Spleen (tissue), 11 donors: ENCODE results near the gene TMEM120B. TPM values are rescaled to one million over a fixed set of nuclear protein-coding genes. Genes with fewer than 3 reads are reported as not detected.

Experiments used
- DNase-seq: peaks from one replicate; pipeline ENCODE4 v3.0.0-alpha.2; 2020
- H3K27ac ChIP-seq, 8 donors: fragments of 200-600 bp; sonication (generic) in 7 of 8; 1 replicate in 4 of 8; 2 replicates in 4 of 8; pipeline versions ENCODE4 v1.5.0 to v1.8.0; 2016 to 2021; ENCODE audit warnings: inconsistent platforms in 4 of 8, mild to moderate bottlenecking in 4 of 8, moderate library complexity in 1 of 8
- H3K27me3 ChIP-seq, 7 donors: fragments of 200-600 bp; sonication (generic) in 6 of 7; replicated peaks in 1 of 7; 1 replicate in 4 of 7; 2 replicates in 3 of 7; pipeline versions ENCODE4 v1.5.0 to v1.8.0; 2016 to 2021; ENCODE audit warnings: inconsistent platforms in 3 of 7, mild to moderate bottlenecking in 1 of 7
- H3K36me3 ChIP-seq, 6 donors: fragments of 200-600 bp; sonication (generic) in 5 of 6; 1 replicate in 4 of 6; 2 replicates in 2 of 6; pipeline versions ENCODE4 v1.5.0 to v1.8.0; 2016 to 2021; ENCODE audit warnings: inconsistent platforms in 2 of 6
- H3K4me1 ChIP-seq, 6 donors: fragments of 200-600 bp; sonication (generic) in 5 of 6; 1 replicate in 3 of 6; 2 replicates in 3 of 6; pipeline versions ENCODE4 v1.5.0 to v1.8.0; 2016 to 2021; ENCODE audit warnings: inconsistent platforms in 3 of 6
- H3K4me3 ChIP-seq, 8 donors: fragments of 200-600 bp; sonication (generic) in 7 of 8; 1 replicate in 4 of 8; 2 replicates in 4 of 8; pipeline versions ENCODE4 v1.5.0 to v1.8.0; 2016 to 2021; ENCODE audit warnings: inconsistent platforms in 4 of 8, mild to moderate bottlenecking in 4 of 8, moderate library complexity in 2 of 8
- H3K9me3 ChIP-seq, 8 donors: fragments of 200-600 bp; sonication (generic) in 7 of 8; 1 replicate in 4 of 8; 2 replicates in 4 of 8; pipeline versions ENCODE4 v1.5.0 to v1.8.0; 2016 to 2021; ENCODE audit warnings: inconsistent platforms in 4 of 8
- POLR2A ChIP-seq, 3 donors: fragments of 450-650 bp; IDR thresholded peaks; one replicate each; pipeline ENCODE4 v1.5.1; 2017; ENCODE audit warnings: antibody characterized with exemption in 3 of 3, mild to moderate bottlenecking in 1 of 3
- POLR2AphosphoS5 ChIP-seq, 3 donors: sonication (generic); formaldehyde crosslinking; IDR thresholded peaks; one replicate each; pipeline ENCODE4 v1.5.1; 2017; ENCODE audit warnings: antibody characterized with exemption in 3 of 3
- WGBS, 5 donors: extraction: QIAGEN DNeasy Blood & Tissue Kit in 3 of 5; methylation state at CpG; one replicate each; pipeline versions ENCODE4 v1.1.5 to v1.1.7; 2013 to 2018; 5-methylcytosine and 5-hydroxymethylcytosine counted together
- intact Hi-C: fragments of 100-400 bp; cut with DNase I; formaldehyde crosslinking; loops from one replicate; pipeline ENCODE4 v1.15.0; 2023; ENCODE audit warnings: low total_unique reads
- polyA plus RNA-seq, 3 donors: library from polyadenylated mRNA; stranded (reverse); fragments of 200-250 nt; gene quantifications; one replicate each; pipeline ENCODE4 v1.2.1, GENCODE V29; 2013
- total RNA-seq, 7 donors: library from RNA; depleted of rRNA in 3 of 7; stranded (reverse); fragments of >200 nt in 3 of 7; fragmentation: NEBNext Ultra II Directional in 4 of 7; extraction: Animal tissue kit (Norgen Biotek cat#: 25700) in 4 of 7; gene quantifications; one replicate each; pipeline versions ENCODE4 v1.1.0 to v1.2.1, GENCODE V29; 2016 to 2021
- TF ChIP-seq, protein P1 (sequence below), 11 experiments: fragments of 200-600 bp in 7 of 11; fragments of 450-650 bp in 4 of 11; sonication (generic) in 4 of 11; IDR thresholded peaks in 8 of 11; conservative IDR thresholded peaks in 3 of 11; 1 replicate in 7 of 11; 2 replicates in 4 of 11; pipeline versions ENCODE4 v1.4.0 to v1.8.0; 2016 to 2021; ENCODE audit warnings: antibody characterized with exemption in 11 of 11, inconsistent platforms in 4 of 11, mild to moderate bottlenecking in 1 of 11
- donor health status: healthy with polysubstance abuse.
- donor health status: DM: no; HTN: no; CAD: no; lungs with moderate emphysema.
- donor health status: DM: no; HTN: no; CAD: no.
- donor health status: Bipolar disorder and iron deficiency.
- donor health status: healthy.
- donor health status: DM: no; HTN: no; CAD: no.
- donor health status: DM: yes; HTN: yes; CAD: no.

The TMEM120B gene
- total and polyA plus RNA-seq, 10 donors, result 2.9 to 8.9 (median 5.8) TPM

GRCh38 chr12:121764808-121765207, 52.3 kb downstream of the TMEM120B start:
- no peaks in the 10 kb centered on the region for H3K36me3 ChIP-seq
- 91 to 95% (median 94%) methylated on average over 3 of the region's 3 CpGs for WGBS, 5 donors

DNA sequence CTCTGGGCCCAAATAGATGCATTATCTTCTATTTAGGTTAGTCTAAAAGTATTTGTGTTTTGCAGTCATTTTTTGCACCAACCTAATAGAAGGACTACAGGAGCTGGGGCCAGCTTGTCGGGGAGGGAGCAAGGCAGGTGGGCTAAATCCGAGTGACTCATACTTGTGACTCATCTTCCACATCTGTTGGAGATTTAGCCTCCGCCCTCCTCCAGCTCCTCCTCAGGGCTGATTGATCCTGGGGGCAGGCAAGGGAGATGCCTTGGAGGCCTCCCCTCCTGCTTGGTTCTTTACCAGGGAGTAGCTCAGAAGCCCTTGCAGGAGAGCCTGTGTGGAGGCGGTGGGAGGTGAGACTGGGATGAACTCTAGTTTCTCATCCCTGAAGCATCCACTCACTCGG, 53.0 kb downstream of the TMEM120B start:
- 83 to 93% (median 90%) methylated on average over 5 of the region's 5 CpGs for WGBS, 5 donors
- TF ChIP-seq POLR2AphosphoS5 (IDR thresholded peaks at IDR 0.05), result no peak
- no peak for TF ChIP-seq POLR2A (IDR thresholded peaks at IDR 0.05)
- TF ChIP-seq, protein P1, sequence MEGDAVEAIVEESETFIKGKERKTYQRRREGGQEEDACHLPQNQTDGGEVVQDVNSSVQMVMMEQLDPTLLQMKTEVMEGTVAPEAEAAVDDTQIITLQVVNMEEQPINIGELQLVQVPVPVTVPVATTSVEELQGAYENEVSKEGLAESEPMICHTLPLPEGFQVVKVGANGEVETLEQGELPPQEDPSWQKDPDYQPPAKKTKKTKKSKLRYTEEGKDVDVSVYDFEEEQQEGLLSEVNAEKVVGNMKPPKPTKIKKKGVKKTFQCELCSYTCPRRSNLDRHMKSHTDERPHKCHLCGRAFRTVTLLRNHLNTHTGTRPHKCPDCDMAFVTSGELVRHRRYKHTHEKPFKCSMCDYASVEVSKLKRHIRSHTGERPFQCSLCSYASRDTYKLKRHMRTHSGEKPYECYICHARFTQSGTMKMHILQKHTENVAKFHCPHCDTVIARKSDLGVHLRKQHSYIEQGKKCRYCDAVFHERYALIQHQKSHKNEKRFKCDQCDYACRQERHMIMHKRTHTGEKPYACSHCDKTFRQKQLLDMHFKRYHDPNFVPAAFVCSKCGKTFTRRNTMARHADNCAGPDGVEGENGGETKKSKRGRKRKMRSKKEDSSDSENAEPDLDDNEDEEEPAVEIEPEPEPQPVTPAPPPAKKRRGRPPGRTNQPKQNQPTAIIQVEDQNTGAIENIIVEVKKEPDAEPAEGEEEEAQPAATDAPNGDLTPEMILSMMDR (IDR thresholded peaks at IDR 0.05 in 8 of 11, conservative IDR thresholded peaks at IDR 0.05 in 3 of 11), result no peak
- peaks cover 0 to 5% (median 0%) of the 10 kb centered on the region in 6 donors for H3K4me1 ChIP-seq
- no peak overlapping the region for H3K27ac ChIP-seq
- no peaks in the 10 kb centered on the region for H3K27me3 ChIP-seq
- intact Hi-C loops, result no loop called here
- no peaks in the 10 kb centered on the region for H3K9me3 ChIP-seq
- DNase-seq, result no peak
- no peaks in the 10 kb centered on the region for H3K36me3 ChIP-seq
- H3K4me3 ChIP-seq, result no peak overlapping the region

More at GRCh38 chr12:121764808-121765207, 52.3 kb downstream of the TMEM120B start:
- intact Hi-C loops, result no loop called here
- no peak overlapping the region for H3K4me3 ChIP-seq
- H3K4me1 ChIP-seq, result peaks cover 0 to 1% (median 0%) of the 10 kb centered on the region in 6 donors
- no peak for DNase-seq
- no peak overlapping the region for H3K27ac ChIP-seq
- no peaks in the 10 kb centered on the region for H3K27me3 ChIP-seq
- no peaks in the 10 kb centered on the region for H3K9me3 ChIP-seq
- no peak for TF ChIP-seq POLR2AphosphoS5 (IDR thresholded peaks at IDR 0.05)
- TF ChIP-seq POLR2A (IDR thresholded peaks at IDR 0.05), result no peak
- TF ChIP-seq, protein P1 (IDR thresholded peaks at IDR 0.05 in 8 of 11, conservative IDR thresholded peaks at IDR 0.05 in 3 of 11), result no peak

DNA sequence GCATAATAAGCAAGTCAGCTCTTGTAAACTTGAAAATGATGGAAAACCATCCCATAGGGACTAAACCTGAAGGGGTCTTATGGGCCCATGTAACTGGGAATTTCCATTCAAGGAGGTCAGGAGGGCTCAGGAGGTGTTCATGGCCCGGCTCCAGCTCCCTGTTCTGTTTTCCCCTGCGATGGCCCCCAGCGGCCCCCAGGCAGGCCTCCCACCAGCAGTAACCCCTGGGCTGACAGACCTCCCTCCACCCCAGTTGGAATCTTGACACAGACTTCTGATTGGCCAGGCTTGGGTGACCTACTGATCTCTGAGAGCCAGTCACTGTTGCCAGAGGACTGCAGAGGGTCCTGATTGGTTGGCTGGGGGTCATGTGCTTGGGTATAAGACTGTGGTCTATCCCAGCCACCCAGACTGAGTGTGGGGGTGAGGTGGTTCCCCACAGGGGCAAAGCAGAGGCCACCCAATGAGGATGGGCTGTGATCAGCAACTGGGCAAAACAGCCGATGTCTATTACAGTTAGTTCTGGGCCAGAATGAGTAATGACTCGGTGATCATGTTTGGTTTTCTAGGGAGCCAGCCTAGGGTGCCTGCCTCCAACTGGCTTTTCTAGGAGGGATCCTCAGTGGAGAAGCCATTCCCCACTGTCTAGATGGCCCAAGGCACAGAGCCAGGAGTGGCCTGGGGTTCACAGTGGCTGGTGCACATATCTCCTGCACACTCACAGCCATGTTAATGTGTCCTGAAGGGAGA, 53.9 kb downstream of the TMEM120B start:
- intact Hi-C loops, result no loop called here
- peaks cover 0 to 5% (median 0%) of the 10 kb centered on the region in 6 donors for H3K4me1 ChIP-seq
- 82 to 96% (median 95%) methylated on average over 3 to 5 of the region's 5 CpGs for whole genome bisulfite sequencing, 5 donors

GRCh38 chr12:121767525-121768016, 55.0 kb downstream of the TMEM120B start:
- Histone ChIP-seq H3K27ac (no peak overlapping the region), H3K4me1 (peaks cover 0 to 5% (median 0%) of the 10 kb centered on the region in 6 donors), H3K9me3 (no peaks in the 10 kb centered on the region), H3K4me3 (no peak overlapping the region), H3K27me3 (no peaks in the 10 kb centered on the region), H3K36me3 (no peaks in the 10 kb centered on the region)
- intact Hi-C loops, result no loop called here
- TF ChIP-seq POLR2AphosphoS5 (IDR thresholded peaks at IDR 0.05) (no peak), POLR2A (IDR thresholded peaks at IDR 0.05) (no peak)
- TF ChIP-seq, protein P1 (IDR thresholded peaks at IDR 0.05 in 8 of 11, conservative IDR thresholded peaks at IDR 0.05 in 3 of 11), result no peak
- WGBS, 5 donors, result 86 to 91% (median 87%) methylated on average over 8 to 10 of the region's 10 CpGs
- no peak for DNase-seq

More for the DNA sequence above, 53.9 kb downstream of the TMEM120B start:
- H3K9me3 ChIP-seq, result no peaks in the 10 kb centered on the region
- H3K27ac ChIP-seq, result no peak overlapping the region
- DNase-seq, result no peak
- H3K4me3 ChIP-seq, result no peak overlapping the region
- no peaks in the 10 kb centered on the region for H3K36me3 ChIP-seq
- H3K27me3 ChIP-seq, result no peaks in the 10 kb centered on the region
- TF ChIP-seq POLR2A (IDR thresholded peaks at IDR 0.05) (no peak), POLR2AphosphoS5 (IDR thresholded peaks at IDR 0.05) (no peak)
- TF ChIP-seq, protein P1 (IDR thresholded peaks at IDR 0.05 in 8 of 11, conservative IDR thresholded peaks at IDR 0.05 in 3 of 11), result no peak
